ENCODE results near the gene CTSC.
"Not testable (repeated sequence)": the region's sequence is repeated elsewhere in the genome, so short reads cannot be mapped to it uniquely, and the experiment has no call there.

The CTSC gene

GRCh38 chr11:88277349-88277915 is 60.1 kb downstream of the CTSC start:
- no peak for DNase-seq

- DNase-seq: no peak
These were observed 61.9 kb downstream of the CTSC start for GRCh38 chr11:88275636-88276035.

GRCh38 chr11:88266919-88267318 is 70.6 kb downstream of the CTSC start:
- no peak for DNase-seq

- no peak for DNase-seq
These were observed 71.4 kb downstream of the CTSC start for GRCh38 chr11:88266157-88266556.

- no peak for DNase-seq
These were observed 78.1 kb downstream of the CTSC start for GRCh38 chr11:88259431-88259830.

- no peak for DNase-seq
These were observed 85.3 kb downstream of the CTSC start for GRCh38 chr11:88252208-88252607.

GRCh38 chr11:88250566-88251242 is 86.8 kb downstream of the CTSC start:
- no peak for DNase-seq

GRCh38 chr11:88249706-88250105 is 87.8 kb downstream of the CTSC start:
- no peak for DNase-seq

- DNase-seq: no peak
These were observed 90.8 kb downstream of the CTSC start for GRCh38 chr11:88246696-88247095.

GRCh38 chr11:88245576-88245975 is 92.0 kb downstream of the CTSC start:
- not testable (repeated sequence) for DNase-seq

Data from NCI-H524 (cell line).